B cell (primary cell): ENCODE data around the gene HBZ. TPM values are rescaled to one million over a fixed set of nuclear protein-coding genes. Genes with fewer than 3 reads are reported as not detected.

Experiments used
- ATAC-seq: fragments of 200-7000 bp; cut with Tn5 transposase; one replicate; pipeline ENCODE4 v1.10.0; 2021; ENCODE audit warnings: low read depth, mild to moderate bottlenecking, moderate number of reproducible peaks, moderate library complexity
- CTCF ChIA-PET: fragments of 350-600 bp; sonication (Branson Sonifier 250); formaldehyde crosslinking; loops from one replicate; lab custom pipeline; 2021; ENCODE audit warnings: antibody characterized with exemption, inconsistent platforms; lab: Charles Lee
- POLR2A ChIA-PET: fragments of 350-600 bp; sonication (Branson Sonifier 250); formaldehyde crosslinking; loops from one replicate; lab custom pipeline; 2021; ENCODE audit warnings: antibody characterized with exemption; lab: Charles Lee
- DNase-seq: peaks from one replicate; pipeline ENCODE4 v3.0.0; 2013
- H2AFZ ChIP-seq: 2 replicates; pipeline ENCODE4 v1.6.1; 2012; ENCODE audit warnings: mild to moderate bottlenecking, low read depth, low read length; ENCODE audit not compliant: insufficient read depth, poor library complexity, severe bottlenecking
- H3K27ac ChIP-seq, 2 donors: 1 replicate in 1 of 2; 2 replicates in 1 of 2; pipeline ENCODE4 v1.5.1; 2012 to 2013; ENCODE audit warnings: low read length in 2 of 2, mild to moderate bottlenecking in 2 of 2, moderate library complexity in 1 of 2
- H3K27me3 ChIP-seq, 4 experiments: fragments of 200-600 bp in 1 of 4; sonication (generic) in 1 of 4; replicated peaks in 1 of 4; 1 replicate in 2 of 4; 2 replicates in 2 of 4; pipeline versions ENCODE4 v1.6.1 to v1.7.0; 2013 to 2016; ENCODE audit warnings: low read length in 3 of 4, mild to moderate bottlenecking in 2 of 4, mixed read lengths in 1 of 4, moderate library complexity in 1 of 4; ENCODE audit not compliant: insufficient read depth in 4 of 4, control insufficient read depth in 3 of 4; ENCODE audit errors: control extremely low read depth in 1 of 4
- H3K36me3 ChIP-seq, 2 experiments: replicated peaks in 1 of 2; 1 replicate in 1 of 2; 2 replicates in 1 of 2; pipeline versions ENCODE4 v1.6.1 to v1.7.1; 2013; ENCODE audit warnings: low read length in 1 of 2; ENCODE audit not compliant: insufficient read depth in 2 of 2, control insufficient read depth in 1 of 2; ENCODE audit errors: control extremely low read depth in 1 of 2, extremely low read depth in 1 of 2
- H3K4me1 ChIP-seq, 2 donors: fragments of 200-600 bp in 1 of 2; sonication (generic) in 1 of 2; 1 replicate in 1 of 2; 2 replicates in 1 of 2; pipeline versions ENCODE4 v1.5.1 to v1.6.1; 2013 to 2017; ENCODE audit warnings: low read length in 2 of 2; ENCODE audit not compliant: control insufficient read depth in 2 of 2, insufficient read depth in 2 of 2
- H3K4me2 ChIP-seq: replicated peaks from 2 replicates; pipeline ENCODE3; 2012; ENCODE audit warnings: mild to moderate bottlenecking, low read depth, low read length; ENCODE audit not compliant: poor library complexity, severe bottlenecking
- H3K4me3 ChIP-seq, 5 experiments: fragments of 200-600 bp in 1 of 5; sonication (generic) in 1 of 5; 1 replicate in 3 of 5; 2 replicates in 2 of 5; pipeline versions ENCODE4 v1.5.1 to v1.7.0; 2011 to 2016; ENCODE audit warnings: low read length in 4 of 5, mild to moderate bottlenecking in 4 of 5, low read depth in 2 of 5, control low read depth in 1 of 5, moderate library complexity in 1 of 5; ENCODE audit not compliant: insufficient read depth in 1 of 5; ENCODE audit errors: control extremely low read depth in 1 of 5, extremely low read depth in 1 of 5
- H3K79me2 ChIP-seq: fragments of 200-600 bp; sonication (generic); one replicate; pipeline ENCODE4 v1.6.0; 2016; ENCODE audit warnings: low read length; ENCODE audit not compliant: control insufficient read depth, insufficient read depth
- H3K9ac ChIP-seq: fragments of 200-600 bp; sonication (generic); 2 replicates; pipeline ENCODE4 v1.6.1; 2017; ENCODE audit warnings: mild to moderate bottlenecking, low read length, moderate library complexity
- H3K9me3 ChIP-seq, 3 donors: one replicate each; pipeline versions ENCODE4 v1.6.1 to v1.7.1; 2013; ENCODE audit warnings: low read length in 2 of 3; ENCODE audit not compliant: control insufficient read depth in 2 of 3, insufficient read depth in 1 of 3; ENCODE audit errors: control extremely low read depth in 1 of 3
- H4K20me1 ChIP-seq: 2 replicates; pipeline ENCODE4 v1.6.0; 2012; ENCODE audit warnings: mild to moderate bottlenecking, low read length; ENCODE audit not compliant: insufficient read depth, control insufficient read depth, poor library complexity, severe bottlenecking
- H3K27ac Mint-ChIP-seq: one replicate; pipeline ENCODE4 v1.8.0; 2021; ENCODE audit warnings: mixed read lengths
- H3K27me3 Mint-ChIP-seq: one replicate; pipeline ENCODE4 v1.8.0; 2021; ENCODE audit warnings: mixed read lengths
- H3K4me1 Mint-ChIP-seq: one replicate; pipeline ENCODE4 v1.8.0; 2021; ENCODE audit warnings: mixed read lengths
- H3K4me3 Mint-ChIP-seq: one replicate; pipeline ENCODE4 v1.8.0; 2021; ENCODE audit warnings: mixed read lengths
- H3K9me3 Mint-ChIP-seq: one replicate; pipeline ENCODE4 v1.8.0; 2022; ENCODE audit warnings: mixed read lengths; ENCODE audit not compliant: insufficient read depth
- EZH2 ChIP-seq: IDR thresholded peaks from 2 replicates; pipeline ENCODE4 v1.6.1; 2012; ENCODE audit warnings: borderline replicate concordance, low read depth, mild to moderate bottlenecking, moderate library complexity, low read length; ENCODE audit not compliant: insufficient read depth, poor library complexity, severe bottlenecking
- WGBS: methylation state at CpG from one replicate; pipeline ENCODE4 v1.1.5; 2013; ENCODE audit warnings: missing lambda C conversion rate; ENCODE audit not compliant: insufficient coverage; 5-methylcytosine and 5-hydroxymethylcytosine counted together
- intact Hi-C: fragments of 100-400 bp; cut with micrococcal nuclease; formaldehyde crosslinking; loops from one replicate; pipeline ENCODE4 v1.10.0; 2022
- polyA plus RNA-seq: library from polyadenylated mRNA; depleted of rRNA; stranded (reverse); fragments of >200 nt; gene quantifications from 2 replicates; pipeline ENCODE4 v1.2.3, GENCODE V29; 2012
- total RNA-seq, 2 donors: library from RNA; stranded (reverse); fragments of 120-200 nt in 1 of 2; gene quantifications; 1 replicate in 1 of 2; 2 replicates in 1 of 2; pipeline versions ENCODE4 v1.2.3 to v1.2.4, GENCODE V29; 2013 to 2022
- TF ChIP-seq, protein P1 (sequence below): fragments of 200-600 bp; IDR thresholded peaks from one replicate; pipeline ENCODE4 v1.8.0; 2022; ENCODE audit warnings: antibody characterized with exemption, mild to moderate bottlenecking

Gene HBZ
- total and polyA plus RNA-seq, 2 donors (not counting 1 experiment from before 2014, with no cell fraction given) = not detected

DNA sequence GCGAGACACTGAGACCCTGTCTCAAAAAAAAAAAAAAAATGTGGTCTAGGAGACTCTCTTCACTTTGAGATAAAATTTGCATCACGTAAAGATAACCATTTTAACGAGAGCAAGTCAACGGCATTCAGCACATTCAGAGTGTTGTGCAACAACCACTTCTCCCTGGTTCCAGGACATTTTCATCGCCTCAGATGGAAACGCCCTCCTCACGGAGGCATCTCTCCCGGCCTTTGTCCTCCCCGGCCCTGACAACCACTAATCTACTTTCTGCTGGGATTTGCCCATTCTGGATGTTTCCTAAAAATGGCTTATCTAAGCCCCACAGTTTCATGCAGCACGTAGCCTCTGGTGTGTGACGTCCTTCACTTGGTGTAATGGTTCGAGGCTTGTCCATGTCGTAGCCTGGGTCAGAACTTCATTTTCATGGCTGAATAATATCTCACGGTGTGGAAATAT lies 7.6 kb upstream of the HBZ start:
- Histone ChIP-seq H3K36me3 (no peaks in the 10 kb centered on the region), H4K20me1 (no peaks in the 10 kb centered on the region), H3K79me2 (no peaks in the 10 kb centered on the region), H3K4me2 (no peak overlapping the region), H3K9me3 (peaks cover 0 to 3% (median 0%) of the 10 kb centered on the region in 3 donors), H3K27me3 (peaks cover 0 to 15% (median 0%) of the 10 kb centered on the region in 4 experiments), H3K27ac (no peak overlapping the region), H3K9ac (no peak overlapping the region), H2AFZ (no peak overlapping the region), H3K4me1 (no peaks in the 10 kb centered on the region), H3K4me3 (no peak overlapping the region)
- Mint-ChIP-seq H3K27me3 (peaks cover 35% of the 10 kb centered on the region), H3K9me3 (no peaks in the 10 kb centered on the region), H3K4me3 (no peak overlapping the region), H3K4me1 (no peaks in the 10 kb centered on the region), H3K27ac (no peak overlapping the region)
- POLR2A ChIA-PET = no interaction called here
- intact Hi-C loops = no loop called here
- DNase-seq (no peak), ATAC-seq (no peak)
- CTCF ChIA-PET = no interaction called here
- 93% methylated on average over 14 of the region's 14 CpGs for WGBS
- TF ChIP-seq, protein P1, sequence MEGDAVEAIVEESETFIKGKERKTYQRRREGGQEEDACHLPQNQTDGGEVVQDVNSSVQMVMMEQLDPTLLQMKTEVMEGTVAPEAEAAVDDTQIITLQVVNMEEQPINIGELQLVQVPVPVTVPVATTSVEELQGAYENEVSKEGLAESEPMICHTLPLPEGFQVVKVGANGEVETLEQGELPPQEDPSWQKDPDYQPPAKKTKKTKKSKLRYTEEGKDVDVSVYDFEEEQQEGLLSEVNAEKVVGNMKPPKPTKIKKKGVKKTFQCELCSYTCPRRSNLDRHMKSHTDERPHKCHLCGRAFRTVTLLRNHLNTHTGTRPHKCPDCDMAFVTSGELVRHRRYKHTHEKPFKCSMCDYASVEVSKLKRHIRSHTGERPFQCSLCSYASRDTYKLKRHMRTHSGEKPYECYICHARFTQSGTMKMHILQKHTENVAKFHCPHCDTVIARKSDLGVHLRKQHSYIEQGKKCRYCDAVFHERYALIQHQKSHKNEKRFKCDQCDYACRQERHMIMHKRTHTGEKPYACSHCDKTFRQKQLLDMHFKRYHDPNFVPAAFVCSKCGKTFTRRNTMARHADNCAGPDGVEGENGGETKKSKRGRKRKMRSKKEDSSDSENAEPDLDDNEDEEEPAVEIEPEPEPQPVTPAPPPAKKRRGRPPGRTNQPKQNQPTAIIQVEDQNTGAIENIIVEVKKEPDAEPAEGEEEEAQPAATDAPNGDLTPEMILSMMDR = no peak
- TF ChIP-seq EZH2 = no peak

DNA sequence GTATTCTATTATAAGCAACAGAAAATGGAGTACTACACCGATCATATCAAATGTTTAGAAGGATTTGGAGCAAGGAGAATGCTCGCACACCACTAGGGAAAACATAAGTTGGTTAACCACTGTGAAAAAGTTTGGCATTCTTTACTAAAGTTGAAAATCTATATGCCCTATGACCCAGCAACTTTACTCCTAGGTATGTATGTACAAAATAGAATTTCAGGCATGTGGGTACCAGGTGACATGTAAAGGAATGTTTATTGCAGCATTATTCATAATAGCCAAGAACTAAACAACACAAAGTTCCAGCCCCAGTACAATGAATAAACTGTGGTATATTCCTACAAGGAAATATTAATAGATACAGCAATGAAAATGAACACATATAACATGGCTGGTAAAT lies 5.8 kb upstream of the HBZ start:
- WGBS = no CpG with 5 or more reads among the region's 2 CpGs
- no peak overlapping the region for H3K9ac ChIP-seq
- Mint-ChIP-seq H3K9me3 (no peaks in the 10 kb centered on the region), H3K4me3 (no peak overlapping the region), H3K4me1 (no peaks in the 10 kb centered on the region), H3K27ac (no peak overlapping the region), H3K27me3 (peaks cover 41% of the 10 kb centered on the region)
- H2AFZ ChIP-seq = no peak overlapping the region
- POLR2A ChIA-PET = no interaction called here
- ATAC-seq (no peak), DNase-seq (no peak)
- no peak for TF ChIP-seq EZH2
- TF ChIP-seq, protein P1 = no peak
- no peak overlapping the region for H3K4me3 ChIP-seq
- CTCF ChIA-PET = no interaction called here
- no peaks in the 10 kb centered on the region for H4K20me1 ChIP-seq
- no peaks in the 10 kb centered on the region for H3K79me2 ChIP-seq
- intact Hi-C loops = no loop called here
- no peaks in the 10 kb centered on the region for H3K36me3 ChIP-seq
- H3K27me3 ChIP-seq = peaks cover 0 to 15% (median 0%) of the 10 kb centered on the region in 4 experiments
- no peaks in the 10 kb centered on the region for H3K4me1 ChIP-seq
- no peak overlapping the region for H3K4me2 ChIP-seq
- H3K9me3 ChIP-seq = no peaks in the 10 kb centered on the region
- no peak overlapping the region for H3K27ac ChIP-seq
